Glomerular endothelial cell (primary cell): ENCODE data around the gene MTRF1. TPM values are rescaled to one million over a fixed set of nuclear protein-coding genes. Genes with fewer than 3 reads are reported as not detected.

ENCODE experiments used
- DNase-seq: peaks from one replicate; pipeline ENCODE4 v3.0.0-alpha.2; 2011; ENCODE audit warnings: low read depth, low spot score; ENCODE audit errors: extremely low read depth
- total RNA-seq: library from RNA; depleted of rRNA; stranded (reverse); fragments of >200 nt; gene quantifications from 2 replicates; pipeline ENCODE4 v1.2.3, GENCODE V29; 2015

MTRF1 gene
- total RNA-seq, 1 donor from 2014 or later, result 11.7 TPM

- DNase-seq, result no peak
Measured at GRCh38 chr13:41224113-41225110, 39.0 kb downstream of the MTRF1 start.

DNA sequence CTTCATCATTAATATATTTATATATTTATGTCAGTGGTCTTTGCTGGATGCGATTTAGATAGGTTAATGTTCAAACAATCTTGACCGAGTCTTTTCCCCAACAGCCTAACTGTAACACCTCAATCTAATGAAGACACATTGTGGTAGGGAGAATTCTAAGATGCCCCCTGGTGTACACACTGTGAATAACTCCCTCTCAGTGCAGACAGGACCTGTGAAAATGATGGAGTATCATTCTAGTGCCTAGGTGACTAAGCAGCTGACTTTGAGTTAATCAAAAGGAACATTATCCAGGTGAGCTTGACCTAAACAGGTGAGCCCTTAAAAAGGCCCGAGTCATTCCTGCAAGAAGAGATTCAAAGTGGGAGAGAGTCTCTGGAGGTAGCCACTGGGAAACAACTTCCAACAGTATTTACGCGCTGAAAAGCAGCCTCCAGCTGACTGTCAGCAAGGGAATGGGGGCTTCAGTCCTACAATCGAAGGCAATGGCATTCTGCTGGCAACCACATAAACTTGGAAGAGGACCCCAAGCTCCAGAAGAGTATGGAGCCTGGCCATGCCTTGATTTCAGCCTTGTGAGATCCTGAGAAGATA is 41.0 kb downstream of the MTRF1 start:
- no peak for DNase-seq

- no peak for DNase-seq
Measured at GRCh38 chr13:41220401-41220800, 43.0 kb downstream of the MTRF1 start.

DNA sequence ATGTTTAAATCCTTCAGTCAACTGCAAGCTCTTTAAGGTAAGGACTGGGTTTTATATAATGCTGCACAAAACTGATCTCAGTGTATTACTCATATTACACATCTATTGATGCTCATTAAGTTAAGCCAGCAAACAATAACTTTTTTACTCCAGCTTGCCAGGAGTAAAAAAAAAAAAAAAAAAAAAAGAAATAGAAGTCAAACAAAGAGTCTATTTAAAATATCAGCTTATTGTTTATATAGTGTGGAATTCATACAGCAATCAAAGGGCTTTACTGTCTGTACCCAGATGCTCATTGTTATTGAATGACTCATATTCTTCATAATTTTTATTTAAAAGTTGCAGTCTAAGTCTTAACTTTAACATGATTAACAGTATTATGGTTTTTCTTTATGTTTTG is 47.2 kb downstream of the MTRF1 start:
- DNase-seq, result no peak

DNA sequence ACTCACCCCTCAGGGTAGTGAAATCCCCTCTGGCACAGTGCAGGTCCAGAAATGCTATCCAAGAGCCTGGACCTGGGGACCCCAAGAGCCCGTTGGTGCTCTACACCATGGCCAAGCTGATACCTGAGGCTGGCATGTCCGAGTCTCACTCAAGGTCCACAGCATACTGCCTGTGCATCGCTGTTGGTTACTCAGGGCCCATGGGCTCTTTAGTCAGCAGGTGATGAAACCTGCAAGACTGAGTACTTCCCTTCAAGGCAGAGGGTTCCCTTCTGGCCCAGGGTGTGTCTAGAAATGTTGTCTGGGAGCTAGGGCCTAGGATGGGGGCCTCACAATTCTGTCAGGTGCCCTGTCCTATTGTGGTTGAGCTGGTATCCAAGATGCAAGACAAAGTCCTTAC is 49.5 kb downstream of the MTRF1 start:
- no peak for DNase-seq

GRCh38 chr13:41213316-41213715 is 50.1 kb downstream of the MTRF1 start:
- no peak for DNase-seq

DNA sequence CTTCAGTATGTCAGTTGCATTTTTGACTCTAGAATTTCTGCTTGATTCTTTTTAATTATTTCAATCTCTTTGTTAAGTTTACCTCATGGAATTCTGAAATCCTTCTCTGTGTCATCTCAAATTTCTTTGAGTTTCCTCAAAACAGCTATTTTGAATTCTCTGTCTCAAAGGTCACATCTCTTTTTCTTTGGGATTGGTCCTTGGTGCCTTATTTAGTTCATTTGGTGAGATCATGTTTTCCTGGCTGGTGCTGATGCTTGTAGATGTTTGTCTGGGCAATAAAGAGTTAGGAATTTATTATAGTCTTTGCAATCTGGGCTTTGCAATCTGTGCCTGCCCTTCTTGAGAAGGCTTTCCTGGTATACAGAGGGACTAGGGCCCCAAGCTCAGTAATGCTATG is 50.5 kb downstream of the MTRF1 start:
- DNase-seq, result no peak

DNA sequence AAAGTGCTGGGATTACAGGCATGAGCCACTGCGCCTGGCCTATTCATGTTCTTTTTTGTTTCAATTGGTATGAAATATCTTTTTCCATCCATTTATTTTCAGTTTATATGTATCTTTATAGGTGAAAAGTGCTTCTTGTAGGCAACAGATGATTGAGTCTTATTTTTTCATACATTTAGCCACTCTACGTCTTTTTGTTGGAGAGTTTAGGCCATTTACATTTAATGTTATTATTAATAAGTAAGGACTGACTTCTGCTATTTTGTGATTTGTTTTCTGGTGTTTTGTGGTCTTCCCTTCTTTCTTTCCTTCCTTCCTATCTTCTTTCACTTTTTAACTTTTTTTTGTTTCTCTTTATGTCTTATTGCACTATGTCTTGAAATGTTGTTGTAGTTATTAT is 52.3 kb downstream of the MTRF1 start:
- DNase-seq, result no peak

- no peak for DNase-seq
Measured at GRCh38 chr13:41206467-41206866, 56.9 kb downstream of the MTRF1 start.

- no peak for DNase-seq
Measured at GRCh38 chr13:41203810-41204209, 59.6 kb downstream of the MTRF1 start.

DNA sequence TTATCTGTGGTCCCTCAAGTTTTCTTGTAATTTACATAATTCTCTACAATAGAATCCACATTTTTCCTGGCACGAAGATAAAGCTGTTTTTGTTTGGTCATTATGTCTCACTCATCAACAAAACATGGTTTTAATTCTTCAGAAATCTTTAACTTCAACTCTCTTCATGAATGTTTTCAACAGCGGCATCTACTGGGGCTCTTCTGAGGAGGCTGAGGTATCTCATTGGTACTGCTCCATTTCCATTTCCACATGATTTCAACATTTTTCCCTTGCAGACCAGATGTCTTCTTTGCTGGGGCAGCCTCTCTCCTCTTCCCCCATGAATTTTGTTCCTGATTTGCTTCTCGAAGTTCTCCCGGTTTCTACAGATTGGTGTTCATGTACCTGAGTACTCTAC is 63.2 kb downstream of the MTRF1 start:
- no peak for DNase-seq

DNA sequence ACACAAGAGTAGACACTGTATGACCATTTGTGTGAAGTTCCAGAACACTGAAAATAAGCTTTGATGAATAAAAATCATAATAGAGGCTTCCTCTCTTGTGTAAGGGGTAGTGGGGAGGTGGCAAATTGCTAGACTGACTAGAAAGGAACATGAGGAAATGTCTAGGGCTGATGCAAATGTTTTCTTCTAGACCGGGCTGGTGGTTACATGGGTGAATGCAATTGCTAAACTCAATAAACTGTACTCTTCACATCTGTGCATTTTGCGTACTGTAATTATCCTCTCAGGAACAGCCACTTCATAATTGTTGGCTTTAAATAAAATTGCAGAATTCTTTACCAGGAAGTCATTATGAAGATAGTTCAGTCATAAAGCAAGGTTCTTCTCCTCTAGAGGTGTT is 63.9 kb downstream of the MTRF1 start:
- DNase-seq, result no peak

- DNase-seq, result no peak
Measured at GRCh38 chr13:41199079-41199478, 64.3 kb downstream of the MTRF1 start.

DNA sequence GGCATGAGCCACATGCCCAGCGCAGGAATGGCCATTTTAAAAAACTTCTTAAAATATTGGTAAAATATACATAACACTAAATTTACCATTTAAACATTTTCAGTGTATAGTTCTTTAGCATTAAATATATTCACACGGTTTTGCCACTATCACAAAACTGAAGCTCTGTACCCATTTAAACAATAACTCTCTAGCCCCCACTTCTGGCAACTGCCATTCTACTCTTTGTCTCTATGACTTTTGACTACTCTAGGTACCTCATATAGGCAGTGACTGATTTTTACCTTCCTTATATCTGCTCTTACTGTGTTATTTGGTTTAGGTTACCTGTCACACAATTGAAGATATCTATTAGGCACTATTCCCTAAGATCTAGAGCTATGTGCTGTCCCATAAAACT is 66.8 kb downstream of the MTRF1 start:
- DNase-seq, result no peak

DNA sequence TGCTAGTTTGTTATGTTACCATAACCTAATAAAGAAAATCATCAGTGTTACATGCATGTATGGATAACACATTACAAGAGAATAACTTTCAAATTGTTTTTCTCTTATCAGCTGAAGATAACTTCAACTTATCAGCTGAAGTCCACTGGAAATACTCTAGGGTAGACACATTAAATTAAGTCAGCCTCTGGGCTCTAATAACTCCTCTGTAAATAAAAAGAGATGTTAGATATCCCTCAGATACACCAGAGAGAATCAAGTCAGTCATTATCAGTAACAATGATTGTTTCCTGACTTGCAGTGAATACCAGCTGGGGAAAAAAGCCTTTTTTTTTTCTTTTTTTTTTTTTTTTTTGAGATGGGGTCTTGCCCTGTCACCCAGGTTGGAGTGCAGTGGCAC is 67.4 kb downstream of the MTRF1 start:
- DNase-seq, result no peak

- DNase-seq, result peak; percentile 62
Measured at GRCh38 chr13:41193919-41194824, 69.2 kb downstream of the MTRF1 start, which contains the start of gene KBTBD7. KBTBD7 (minus strand) TSS chr13:41194569; CDS start chr13:41194257, 312 bp downstream.

DNA sequence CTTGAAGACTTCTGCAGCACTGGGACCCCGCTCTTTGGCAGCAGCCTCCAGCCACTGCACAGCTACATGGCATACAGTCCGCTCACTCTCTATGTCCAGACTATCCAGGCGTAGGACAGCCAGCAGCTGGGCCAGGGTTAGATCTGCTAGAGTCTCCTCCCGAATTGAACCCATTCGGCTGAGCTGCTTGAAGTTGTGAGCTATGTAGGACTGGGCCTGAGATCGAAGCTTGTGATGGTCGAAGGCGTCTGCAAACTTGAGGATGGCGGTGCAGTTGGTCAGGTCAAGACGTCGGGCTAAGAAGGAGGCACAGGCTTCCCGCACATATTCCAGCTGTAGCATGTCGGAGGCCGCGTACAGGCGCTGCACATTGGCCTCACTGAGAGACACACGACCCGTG is 69.9 kb downstream of the MTRF1 start:
- no peak for DNase-seq

DNA sequence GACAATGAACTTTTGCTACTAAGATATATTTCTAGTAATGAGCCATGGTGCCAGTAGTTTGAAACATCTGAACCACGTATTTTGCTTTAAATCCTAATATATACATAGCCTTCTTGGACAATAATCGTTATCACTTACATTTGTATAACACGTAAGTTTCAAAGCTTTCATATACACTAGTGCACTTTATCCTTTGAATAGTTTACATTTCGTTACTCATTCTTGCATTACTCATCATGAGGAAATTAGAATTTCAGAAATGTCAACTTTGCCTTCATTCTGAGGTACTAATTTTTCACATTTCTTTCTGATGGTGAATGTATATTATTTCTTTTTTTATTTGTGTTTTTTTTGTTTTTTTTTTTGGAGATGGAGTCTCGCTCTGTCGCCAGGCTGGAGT is 74.8 kb downstream of the MTRF1 start:
- DNase-seq, result no peak

GRCh38 chr13:41186481-41186880 is 76.9 kb downstream of the MTRF1 start:
- DNase-seq, result no peak

DNA sequence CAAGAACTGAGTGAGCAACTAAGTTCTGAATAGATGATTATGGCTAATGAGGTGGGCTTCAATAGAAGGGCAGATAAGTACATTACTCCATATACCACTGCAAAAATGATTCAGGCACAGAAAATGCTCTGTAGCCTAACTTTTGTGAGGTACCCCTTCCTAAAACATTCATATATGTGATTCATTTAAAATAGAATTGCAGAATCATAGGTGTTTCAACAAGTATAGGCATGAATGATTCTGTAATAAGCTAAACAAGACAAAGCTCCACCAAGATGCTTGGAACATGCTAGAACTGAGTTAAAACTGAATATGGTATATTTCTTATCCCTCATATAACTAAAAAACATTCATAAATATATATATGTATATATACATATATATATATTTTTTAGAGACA is 81.1 kb downstream of the MTRF1 start:
- no peak for DNase-seq
